ENCODE results near the gene SIX1. TPM values are rescaled to one million over a fixed set of nuclear protein-coding genes. Genes with fewer than 3 reads are reported as not detected.

The SIX1 gene
- total RNA-seq, 1 donor from 2014 or later: 339 TPM

GRCh38 chr14:60670989-60671388 lies 21.7 kb upstream of the SIX1 start:
- Mint-ChIP-seq H3K4me1 (ENCODE audit: unreplicated experiment) (peaks cover 6% of the 10 kb centered on the region), H3K4me3 (ENCODE audit: unreplicated experiment) (no peak overlapping the region), H3K36me3 (ENCODE audit: unreplicated experiment) (peaks cover 5% of the 10 kb centered on the region), H3K27ac (ENCODE audit: unreplicated experiment) (no peak overlapping the region), H3K9me3 (ENCODE audit: unreplicated experiment) (peaks cover 4% of the 10 kb centered on the region), H3K27me3 (ENCODE audit: unreplicated experiment) (no peaks in the 10 kb centered on the region)
- DNase-seq (ENCODE audit: extremely low spot score, unreplicated experiment): no peak
- no peak for TF ChIP-seq CTCF (IDR thresholded peaks at IDR 0.05)

- no peak for DNase-seq (ENCODE audit: extremely low spot score, unreplicated experiment)
- Mint-ChIP-seq H3K36me3 (ENCODE audit: unreplicated experiment) (peaks cover 5% of the 10 kb centered on the region), H3K4me3 (ENCODE audit: unreplicated experiment) (no peak overlapping the region), H3K27ac (ENCODE audit: unreplicated experiment) (no peak overlapping the region), H3K27me3 (ENCODE audit: unreplicated experiment) (no peaks in the 10 kb centered on the region), H3K4me1 (ENCODE audit: unreplicated experiment) (peaks cover 19% of the 10 kb centered on the region), H3K9me3 (ENCODE audit: unreplicated experiment) (peaks cover 4% of the 10 kb centered on the region)
- no peak for TF ChIP-seq CTCF (IDR thresholded peaks at IDR 0.05)
These were observed 19.3 kb upstream of the SIX1 start for GRCh38 chr14:60668431-60669112.

DNA sequence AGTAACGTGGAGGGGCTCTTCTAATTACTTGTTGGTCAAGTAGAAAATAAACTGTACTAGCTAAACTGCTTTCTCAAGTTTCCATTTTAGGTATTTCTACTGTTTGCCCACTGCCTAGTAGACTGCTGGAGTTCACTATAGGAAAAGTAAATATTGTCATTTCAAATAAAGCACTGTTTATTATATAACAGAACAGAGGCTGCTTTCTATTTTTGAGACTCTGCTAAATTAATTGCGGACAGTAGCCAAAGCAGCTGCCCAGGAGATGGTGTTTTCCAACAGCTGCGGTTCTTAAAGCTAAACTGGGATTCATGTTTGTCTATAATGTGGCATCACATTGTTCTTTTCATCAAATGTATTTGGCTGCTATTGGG lies 15.9 kb upstream of the SIX1 start:
- peaks cover 5% of the 10 kb centered on the region for H3K36me3 Mint-ChIP-seq (ENCODE audit: unreplicated experiment)
- peak overlapping the region; percentile 5 for H3K4me3 Mint-ChIP-seq (ENCODE audit: unreplicated experiment)
- no peaks in the 10 kb centered on the region for H3K27me3 Mint-ChIP-seq (ENCODE audit: unreplicated experiment)
- H3K27ac Mint-ChIP-seq (ENCODE audit: unreplicated experiment): peak overlapping the region; percentile 50
- TF ChIP-seq CTCF (IDR thresholded peaks at IDR 0.05): no peak
- H3K4me1 Mint-ChIP-seq (ENCODE audit: unreplicated experiment): peaks cover 13% of the 10 kb centered on the region
- peaks cover 4% of the 10 kb centered on the region for H3K9me3 Mint-ChIP-seq (ENCODE audit: unreplicated experiment)
- DNase-seq (ENCODE audit: extremely low spot score, unreplicated experiment): no peak

- Mint-ChIP-seq H3K27ac (ENCODE audit: unreplicated experiment) (no peak overlapping the region), H3K36me3 (ENCODE audit: unreplicated experiment) (no peaks in the 10 kb centered on the region), H3K27me3 (ENCODE audit: unreplicated experiment) (no peaks in the 10 kb centered on the region), H3K4me3 (ENCODE audit: unreplicated experiment) (no peak overlapping the region), H3K9me3 (ENCODE audit: unreplicated experiment) (peaks cover under 1% of the 10 kb centered on the region), H3K4me1 (ENCODE audit: unreplicated experiment) (peaks cover 30% of the 10 kb centered on the region)
- TF ChIP-seq CTCF (IDR thresholded peaks at IDR 0.05): no peak
- DNase-seq (ENCODE audit: extremely low spot score, unreplicated experiment): no peak
These were observed 13.7 kb upstream of the SIX1 start for GRCh38 chr14:60662982-60663381.

GRCh38 chr14:60661721-60662120 lies 12.4 kb upstream of the SIX1 start:
- no peaks in the 10 kb centered on the region for H3K36me3 Mint-ChIP-seq (ENCODE audit: unreplicated experiment)
- H3K4me3 Mint-ChIP-seq (ENCODE audit: unreplicated experiment): no peak overlapping the region
- no peak for DNase-seq (ENCODE audit: extremely low spot score, unreplicated experiment)
- no peaks in the 10 kb centered on the region for H3K9me3 Mint-ChIP-seq (ENCODE audit: unreplicated experiment)
- H3K27me3 Mint-ChIP-seq (ENCODE audit: unreplicated experiment): no peaks in the 10 kb centered on the region
- TF ChIP-seq CTCF (IDR thresholded peaks at IDR 0.05): no peak
- H3K4me1 Mint-ChIP-seq (ENCODE audit: unreplicated experiment): peaks cover 39% of the 10 kb centered on the region
- no peak overlapping the region for H3K27ac Mint-ChIP-seq (ENCODE audit: unreplicated experiment)
